ENCODE data around the gene NECAP2.
"Not testable (repeated sequence)": the region's sequence is repeated elsewhere in the genome, so short reads cannot be mapped to it uniquely, and the experiment has no call there.

Gene NECAP2

GRCh38 chr1:16462773-16463330 is 22.3 kb downstream of the NECAP2 start:
- DNase-seq, result no peak

GRCh38 chr1:16464917-16465625 is 24.5 kb downstream of the NECAP2 start:
- DNase-seq, result no peak

- DNase-seq, result no peak
These were observed 28.0 kb downstream of the NECAP2 start for GRCh38 chr1:16468558-16468957.

- no peak for DNase-seq
These were observed 33.8 kb downstream of the NECAP2 start for GRCh38 chr1:16474166-16474800.

- DNase-seq, result not testable (repeated sequence)
These were observed 34.4 kb downstream of the NECAP2 start for GRCh38 chr1:16474891-16475290.

GRCh38 chr1:16475771-16476770 is 35.5 kb downstream of the NECAP2 start:
- not testable (repeated sequence) for DNase-seq

- DNase-seq, result no peak
These were observed 37.6 kb downstream of the NECAP2 start for GRCh38 chr1:16478091-16478490.

- not testable (repeated sequence) for DNase-seq
These were observed 42.6 kb downstream of the NECAP2 start for GRCh38 chr1:16483146-16483545.

- not testable (repeated sequence) for DNase-seq
These were observed 43.3 kb downstream of the NECAP2 start for GRCh38 chr1:16483639-16484500.

- DNase-seq, result no peak
These were observed 43.9 kb downstream of the NECAP2 start for GRCh38 chr1:16484501-16484835.

- no peak for DNase-seq
These were observed 44.4 kb downstream of the NECAP2 start for GRCh38 chr1:16484931-16485330.

GRCh38 chr1:16486316-16486715 is 45.8 kb downstream of the NECAP2 start:
- not testable (repeated sequence) for DNase-seq

- not testable (repeated sequence) for DNase-seq
These were observed 46.5 kb downstream of the NECAP2 start for GRCh38 chr1:16487011-16487410.

- DNase-seq, result not testable (repeated sequence)
These were observed 48.8 kb downstream of the NECAP2 start for GRCh38 chr1:16489195-16489880.

GRCh38 chr1:16491056-16491675 is 50.6 kb downstream of the NECAP2 start:
- no peak for DNase-seq

GRCh38 chr1:16492937-16493336 is 52.4 kb downstream of the NECAP2 start:
- not testable (repeated sequence) for DNase-seq

- DNase-seq, result not testable (repeated sequence)
These were observed 53.2 kb downstream of the NECAP2 start for GRCh38 chr1:16493731-16494130.

GRCh38 chr1:16497474-16497904 is 57.0 kb downstream of the NECAP2 start:
- DNase-seq, result not testable (repeated sequence)

- DNase-seq, result not testable (repeated sequence)
These were observed 57.5 kb downstream of the NECAP2 start for GRCh38 chr1:16498047-16498446.

- DNase-seq, result peak; percentile 64
These were observed 58.3 kb downstream of the NECAP2 start for GRCh38 chr1:16498573-16499413.

Data from SHP77 treated with DMSO at 0.1 percent for 48 hours (cell line).